HCT116 (cell line): ENCODE results near the gene HACD1. TPM values are rescaled to one million over a fixed set of nuclear protein-coding genes. Genes with fewer than 3 reads are reported as not detected.
"Not testable (repeated sequence)": the region's sequence is repeated elsewhere in the genome, so short reads cannot be mapped to it uniquely, and the experiment has no call there.

Experiments used
- ATAC-seq: fragments of 200-7000 bp; cut with Tn5 transposase; 2 replicates; pipeline ENCODE4 v1.9.1; 2020; ENCODE audit warnings: mild to moderate bottlenecking, moderate library complexity
- BruUV-seq: library from RNA; stranded (reverse); fragments of 400-500 nt; replicated peaks from 2 replicates; lab custom pipeline; 2021; lab: Mats Ljungman, UMichigan
- CTCF ChIA-PET: fragments of 300-600 bp; sonication (Branson Sonifier 250); formaldehyde crosslinking; loops from one replicate; lab custom pipeline; 2021; ENCODE audit warnings: antibody characterized with exemption; lab: Charles Lee
- POLR2A ChIA-PET: fragments of 300-600, 350-600 bp; sonication (Branson Sonifier 250); formaldehyde crosslinking; loops from one replicate; lab custom pipeline; 2021; ENCODE audit warnings: antibody characterized with exemption; lab: Charles Lee
- RAD21 ChIA-PET, 2 experiments: fragments of 300-600 bp; sonication (Branson Sonifier 250); formaldehyde crosslinking; loops; one replicate each; lab custom pipeline; 2023; ENCODE audit warnings: low total read pairs in 2 of 2; ENCODE audit not compliant: uncharacterized antibody in 2 of 2, unreplicated experiment in 2 of 2, low non-redundant PET in 1 of 2; lab: Charles Lee
- DNase-seq: peaks from one replicate; pipeline ENCODE4 v3.0.0-alpha.2; 2010; ENCODE audit warnings: low read depth, low spot score
- H2AFZ ChIP-seq: fragments of 200-600 bp; shearing (Covaris generic), sonication (generic); 2 replicates; pipeline ENCODE4 v1.6.1; 2017; ENCODE audit warnings: low read depth, mixed run types, mixed read lengths, antibody characterized with exemption, low read length; ENCODE audit not compliant: poor library complexity, severe bottlenecking
- H3K27ac ChIP-seq: 2 replicates; pipeline ENCODE4 v1.5.1; 2012; ENCODE audit warnings: low read depth, low read length
- H3K27me3 ChIP-seq: fragments of 200-600 bp; sonication (generic); 2 replicates; pipeline ENCODE4 v1.6.1; 2016; ENCODE audit warnings: mixed run types, low read length, mixed read lengths; ENCODE audit not compliant: insufficient read depth
- H3K36me3 ChIP-seq, 2 experiments: fragments of 200-500 bp in 1 of 2; fragments of 200-600 bp in 1 of 2; sonication (Bioruptor generic) in 1 of 2; sonication (generic) in 1 of 2; 2 replicates each; pipeline versions ENCODE4 v1.5.1 to v1.6.1; 2014 to 2016; ENCODE audit warnings: low read length in 2 of 2, inconsistent platforms in 1 of 2, mixed read lengths in 1 of 2, mixed run types in 1 of 2; ENCODE audit not compliant: insufficient read depth in 2 of 2, control insufficient read depth in 1 of 2
- H3K4me1 ChIP-seq, 2 experiments: fragments of 200-600 bp in 1 of 2; sonication (generic) in 1 of 2; 2 replicates each; pipeline versions ENCODE4 v1.5.1 to v1.6.1; 2012 to 2017; ENCODE audit warnings: low read length in 2 of 2, inconsistent platforms in 1 of 2, mild to moderate bottlenecking in 1 of 2, mixed read lengths in 1 of 2, mixed run types in 1 of 2, moderate library complexity in 1 of 2; ENCODE audit not compliant: insufficient read depth in 2 of 2, control insufficient read depth in 1 of 2
- H3K4me2 ChIP-seq: fragments of 200-600 bp; sonication (generic); 2 replicates; pipeline ENCODE4 v1.6.1; 2017; ENCODE audit warnings: mixed run types, low read length, mixed read lengths
- H3K4me3 ChIP-seq, 2 experiments: fragments of 200-600 bp in 1 of 2; sonication (generic) in 1 of 2; replicated peaks in 1 of 2; 2 replicates each; pipeline ENCODE4 v1.5.1; 2011 to 2016; ENCODE audit warnings: low read length in 2 of 2, control low read depth in 1 of 2, low read depth in 1 of 2, mild to moderate bottlenecking in 1 of 2, mixed read lengths in 1 of 2, mixed run types in 1 of 2
- H3K79me2 ChIP-seq: fragments of 200-600 bp; sonication (generic); 2 replicates; pipeline ENCODE4 v1.6.1; 2017; ENCODE audit warnings: mild to moderate bottlenecking, mixed run types, low read length, moderate library complexity, mixed read lengths; ENCODE audit not compliant: insufficient read depth
- H3K9ac ChIP-seq: fragments of 200-600 bp; sonication (generic); 2 replicates; pipeline ENCODE4 v1.6.1; 2016; ENCODE audit warnings: low read length, mixed read lengths
- H3K9me2 ChIP-seq: fragments of 200-600 bp; sonication (generic), shearing (Covaris generic); 2 replicates; pipeline ENCODE4 v1.6.1; 2017; ENCODE audit warnings: mixed run types, mild to moderate bottlenecking, moderate library complexity; ENCODE audit not compliant: insufficient read depth
- H3K9me3 ChIP-seq, 2 experiments: fragments of 200-500 bp in 1 of 2; fragments of 200-600 bp in 1 of 2; sonication (Bioruptor generic) in 1 of 2; sonication (generic) in 1 of 2; 2 replicates each; pipeline ENCODE4 v1.6.1; 2014 to 2017; ENCODE audit warnings: low read length in 2 of 2, mixed read lengths in 2 of 2, inconsistent platforms in 1 of 2, low read depth in 1 of 2, mild to moderate bottlenecking in 1 of 2, mixed run types in 1 of 2, moderate library complexity in 1 of 2; ENCODE audit not compliant: control insufficient read depth in 1 of 2, insufficient read depth in 1 of 2
- H4K20me1 ChIP-seq: fragments of 200-600 bp; sonication (generic), shearing (Covaris generic); 2 replicates; pipeline ENCODE4 v1.6.1; 2017; ENCODE audit warnings: mixed run types, mild to moderate bottlenecking, moderate library complexity; ENCODE audit not compliant: insufficient read depth
- CBX3 ChIP-seq: IDR thresholded peaks from 2 replicates; pipeline ENCODE4 v1.6.1; 2012; ENCODE audit warnings: low read depth
- CEBPB ChIP-seq: IDR thresholded peaks from 2 replicates; pipeline ENCODE4 v1.6.1; 2012; ENCODE audit warnings: low read depth
- EZH2 ChIP-seq: fragments of 200-600 bp; sonication (generic); IDR thresholded peaks from 2 replicates; pipeline ENCODE4 v1.6.1; 2017; ENCODE audit warnings: antibody characterized with exemption, mixed run types
- RAD21 ChIP-seq: IDR thresholded peaks from 2 replicates; pipeline ENCODE4 v1.6.1; 2012; ENCODE audit warnings: low read depth, mild to moderate bottlenecking
- REST ChIP-seq: IDR thresholded peaks from 2 replicates; pipeline ENCODE4 v1.6.1; 2012; ENCODE audit warnings: low read depth
- SIN3A ChIP-seq: IDR thresholded peaks from 2 replicates; pipeline ENCODE4 v1.6.1; 2012; ENCODE audit warnings: low read depth
- TCF7L2 ChIP-seq: IDR thresholded peaks from 2 replicates; pipeline ENCODE4 v1.7.0; 2011; ENCODE audit warnings: borderline replicate concordance, inconsistent platforms; ENCODE audit not compliant: insufficient read depth, insufficient read length; ENCODE audit errors: extremely low read depth
- YY1 ChIP-seq: IDR thresholded peaks from 2 replicates; pipeline ENCODE4 v1.6.1; 2011; ENCODE audit warnings: low read length, low read depth, moderate library complexity, mild to moderate bottlenecking; ENCODE audit not compliant: insufficient replicate concordance; ENCODE audit errors: extremely low read depth
- ZBTB33 ChIP-seq: IDR thresholded peaks from 2 replicates; pipeline ENCODE4 v1.6.1; 2011; ENCODE audit warnings: mild to moderate bottlenecking, low read length, moderate library complexity; ENCODE audit not compliant: insufficient replicate concordance; ENCODE audit errors: extremely low read depth
- intact Hi-C: fragments of 100-400 bp; cut with micrococcal nuclease; formaldehyde crosslinking; loops from 2 replicates; pipeline ENCODE4 v1.10.0; 2022
- total RNA-seq: library from RNA; stranded (reverse); gene quantifications from one replicate; pipeline ENCODE4 v1.2.1, GENCODE V29; 2021; ENCODE audit not compliant: unreplicated experiment

The HACD1 gene
- total RNA-seq, 1 experiment from 2014 or later: 21.6 TPM

DNA sequence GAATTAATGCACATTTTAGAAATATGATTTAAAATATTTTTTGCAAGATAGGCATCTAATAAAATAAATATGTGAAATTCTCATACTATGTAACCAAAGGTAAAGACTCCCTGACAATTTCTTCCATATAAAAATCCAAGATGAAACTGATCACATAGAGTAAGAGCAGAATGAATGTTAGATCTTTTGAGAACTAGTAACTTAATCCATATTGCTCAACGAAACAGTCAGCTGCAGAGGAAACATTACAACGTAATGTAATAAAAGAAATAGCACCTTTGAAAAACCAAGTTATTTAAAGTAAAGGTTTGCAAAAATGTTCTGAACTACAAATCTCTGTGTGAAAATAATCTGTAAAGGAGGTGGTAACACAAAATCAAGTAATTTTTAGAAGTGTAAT lies 28.8 kb downstream of the HACD1 start:
- Histone ChIP-seq H3K27me3 (no peaks in the 10 kb centered on the region), H3K9me3 (no peaks in the 10 kb centered on the region), H3K79me2 (no peaks in the 10 kb centered on the region), H3K9ac (no peak overlapping the region)
- no TSS peak for BruUV-seq
- ChIA-PET CTCF (no interaction called here), POLR2A (no interaction called here), RAD21 (no interaction called here)
- intact Hi-C loops: no loop called here
- TF ChIP-seq RAD21 (no peak), CBX3 (no peak), EZH2 (no peak), REST (no peak), TCF7L2 (no peak), YY1 (no peak), SIN3A (no peak), CEBPB (no peak), ZBTB33 (no peak)
- TF ChIP-seq, all 23 proteins: peak for 0
- Histone ChIP-seq H2AFZ (no peak overlapping the region), H3K27ac (no peak overlapping the region), H3K4me1 (peaks cover 0 to 7% of the 10 kb centered on the region in 2 experiments; a peak in 3 of 4 replicates), H3K4me3 (no peak overlapping the region), H3K4me2 (no peak overlapping the region), H3K9me2 (no peaks in the 10 kb centered on the region), H3K36me3 (no peaks in the 10 kb centered on the region), H4K20me1 (no peaks in the 10 kb centered on the region)
- ATAC-seq: no peak
- DNase-seq: no peak

DNA sequence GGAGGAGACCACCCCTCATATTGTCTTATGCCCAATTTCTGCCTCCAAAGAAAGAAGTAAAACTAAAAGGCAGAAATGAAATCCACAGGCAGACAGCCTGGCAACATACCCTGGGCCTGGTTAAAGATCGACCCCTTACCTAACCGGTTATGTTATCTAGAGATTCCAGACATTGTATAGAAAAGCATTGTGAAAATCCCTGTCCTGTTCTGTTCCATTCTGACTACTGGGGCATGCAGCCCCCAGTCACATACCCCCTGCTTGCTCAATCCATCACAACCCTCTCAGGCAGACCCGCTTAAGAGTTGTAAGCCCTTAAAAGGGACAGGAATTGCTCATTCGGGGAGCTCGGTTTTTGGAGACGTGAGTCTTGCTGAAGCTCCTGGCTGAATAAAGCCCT lies 29.9 kb downstream of the HACD1 start:
- H3K4me3 ChIP-seq, POLR2A ChIA-PET, H4K20me1 ChIP-seq, BruUV-seq, H3K36me3 ChIP-seq, intact Hi-C loops, H2AFZ ChIP-seq, DNase-seq, H3K27ac ChIP-seq, H3K4me1 ChIP-seq, ATAC-seq, H3K27me3 ChIP-seq, H3K79me2 ChIP-seq, RAD21 ChIA-PET, H3K9ac ChIP-seq, H3K4me2 ChIP-seq, H3K9me3 ChIP-seq, CTCF ChIA-PET, H3K9me2 ChIP-seq: not testable (repeated sequence)
